Measurements from ENCODE around the gene LIME1. TPM values are rescaled to one million over a fixed set of nuclear protein-coding genes. Genes with fewer than 3 reads are reported as not detected.
A peak's percentile ranks its signal among the peaks of the same experiment; 100 is the strongest.
"Not testable (repeated sequence)": the region's sequence is repeated elsewhere in the genome, so short reads cannot be mapped to it uniquely, and the experiment has no call there.

LIME1 gene
- total RNA-seq, 1 experiment from 2014 or later: 4.5 TPM

DNA sequence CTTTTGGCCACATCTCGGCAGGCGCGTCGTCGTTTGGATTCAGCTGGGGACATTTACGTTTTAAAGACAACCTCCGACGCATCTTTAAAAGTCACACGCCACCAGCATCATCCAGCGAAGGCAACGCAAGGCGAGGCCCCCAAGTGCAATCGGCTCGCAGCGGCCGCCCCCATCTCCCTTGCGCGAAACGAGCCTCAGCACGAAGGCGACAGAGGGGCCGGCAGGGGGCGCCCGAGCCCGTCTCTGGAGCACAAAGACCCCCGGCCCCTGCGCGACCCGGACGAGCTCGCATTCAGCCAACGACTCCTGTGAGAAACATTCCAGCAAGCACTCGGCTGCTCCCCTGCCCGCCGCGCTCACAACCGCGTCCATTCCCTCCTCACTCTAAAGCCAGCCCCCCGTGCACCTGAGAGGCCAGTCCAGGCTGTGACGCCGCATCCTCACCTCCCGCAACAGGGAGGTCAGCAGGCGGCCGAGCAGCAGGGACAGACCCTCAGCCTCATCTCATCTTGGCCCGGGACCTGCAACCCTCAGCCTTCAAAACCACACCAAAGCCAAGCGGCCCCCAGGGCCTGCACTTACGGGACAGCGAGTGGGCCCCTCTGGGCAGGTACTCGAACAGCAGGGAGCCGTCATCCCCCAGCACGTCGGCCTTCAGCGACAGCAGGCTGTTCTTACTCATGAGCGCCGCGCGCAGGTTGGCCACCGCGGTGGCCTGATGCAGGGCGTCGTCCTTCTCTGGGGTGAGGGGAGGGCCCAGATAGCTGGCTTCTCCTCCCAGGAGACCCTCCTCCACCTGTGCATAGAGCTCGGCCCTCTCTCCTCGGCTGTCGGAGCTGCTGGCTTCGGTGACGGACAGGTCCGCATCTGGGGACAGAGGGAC lies 38.9 kb downstream of the LIME1 start:
- peaks cover 16% of the 10 kb centered on the region for H3K36me3 Mint-ChIP-seq
- peak; percentile 84 for ATAC-seq
- CTCF ChIA-PET: interaction anchor here (0.6 to 2.8 kb wide), 76 partner anchors 10 to 545 kb away, joined by 3 to 68 read pairs (median 5); partner anchors contain the start of genes ARFRP1, DNAJC5, LIME1 and PRPF6
- peaks cover 4% of the 10 kb centered on the region; the same call in 1 of the 2 replicates for H3K27me3 Mint-ChIP-seq (ENCODE audit: low read depth)
- DNase-seq (ENCODE audit: low spot score): peak; percentile 91
- peak overlapping the region; percentile 80 for H3K4me3 Mint-ChIP-seq
- peaks cover 14% of the 10 kb centered on the region for H3K4me1 Mint-ChIP-seq
- POLR2A ChIA-PET: interaction anchor here (0.6 to 1.1 kb wide), 4 partner anchors 20 to 92 kb away, joined by 3 to 5 read pairs (median 4); no protein-coding TSS in a partner anchor
- H3K9me3 Mint-ChIP-seq: peaks cover 17% of the 10 kb centered on the region
- H3K27ac Mint-ChIP-seq: peak overlapping the region; percentile 93
- TF ChIP-seq ELF4 (CRISPR knock-in tag; IDR thresholded peaks at IDR 0.05; ENCODE audit: low read depth) (no peak), ETV6 (CRISPR knock-in tag; IDR thresholded peaks at IDR 0.05) (peak; percentile 41; the same call in 1 of the 2 replicates), RORB (CRISPR knock-in tag; IDR thresholded peaks at IDR 0.05) (no peak), ERG (CRISPR knock-in tag; IDR thresholded peaks at IDR 0.05) (no peak), ZNF121 (CRISPR knock-in tag; IDR thresholded peaks at IDR 0.05) (0 out of 2 replicates have a peak, but pooled peaks have one; percentile 45), NR3C1 (CRISPR knock-in tag; conservative IDR thresholded peaks at IDR 0.05; ENCODE audit: low read depth) (no peak), ZNF317 (CRISPR knock-in tag; IDR thresholded peaks at IDR 0.05; ENCODE audit: borderline replicate concordance, low read depth) (0 out of 2 replicates have a peak, but pooled peaks have one; percentile 14), NR2C2 (CRISPR knock-in tag; IDR thresholded peaks at IDR 0.05) (no peak), ZNF396 (CRISPR knock-in tag; IDR thresholded peaks at IDR 0.05; ENCODE audit: borderline replicate concordance) (no peak)
- TF ChIP-seq, protein P1, sequence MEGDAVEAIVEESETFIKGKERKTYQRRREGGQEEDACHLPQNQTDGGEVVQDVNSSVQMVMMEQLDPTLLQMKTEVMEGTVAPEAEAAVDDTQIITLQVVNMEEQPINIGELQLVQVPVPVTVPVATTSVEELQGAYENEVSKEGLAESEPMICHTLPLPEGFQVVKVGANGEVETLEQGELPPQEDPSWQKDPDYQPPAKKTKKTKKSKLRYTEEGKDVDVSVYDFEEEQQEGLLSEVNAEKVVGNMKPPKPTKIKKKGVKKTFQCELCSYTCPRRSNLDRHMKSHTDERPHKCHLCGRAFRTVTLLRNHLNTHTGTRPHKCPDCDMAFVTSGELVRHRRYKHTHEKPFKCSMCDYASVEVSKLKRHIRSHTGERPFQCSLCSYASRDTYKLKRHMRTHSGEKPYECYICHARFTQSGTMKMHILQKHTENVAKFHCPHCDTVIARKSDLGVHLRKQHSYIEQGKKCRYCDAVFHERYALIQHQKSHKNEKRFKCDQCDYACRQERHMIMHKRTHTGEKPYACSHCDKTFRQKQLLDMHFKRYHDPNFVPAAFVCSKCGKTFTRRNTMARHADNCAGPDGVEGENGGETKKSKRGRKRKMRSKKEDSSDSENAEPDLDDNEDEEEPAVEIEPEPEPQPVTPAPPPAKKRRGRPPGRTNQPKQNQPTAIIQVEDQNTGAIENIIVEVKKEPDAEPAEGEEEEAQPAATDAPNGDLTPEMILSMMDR (IDR thresholded peaks at IDR 0.05): peak; percentile 95
- TF ChIP-seq, protein P2, sequence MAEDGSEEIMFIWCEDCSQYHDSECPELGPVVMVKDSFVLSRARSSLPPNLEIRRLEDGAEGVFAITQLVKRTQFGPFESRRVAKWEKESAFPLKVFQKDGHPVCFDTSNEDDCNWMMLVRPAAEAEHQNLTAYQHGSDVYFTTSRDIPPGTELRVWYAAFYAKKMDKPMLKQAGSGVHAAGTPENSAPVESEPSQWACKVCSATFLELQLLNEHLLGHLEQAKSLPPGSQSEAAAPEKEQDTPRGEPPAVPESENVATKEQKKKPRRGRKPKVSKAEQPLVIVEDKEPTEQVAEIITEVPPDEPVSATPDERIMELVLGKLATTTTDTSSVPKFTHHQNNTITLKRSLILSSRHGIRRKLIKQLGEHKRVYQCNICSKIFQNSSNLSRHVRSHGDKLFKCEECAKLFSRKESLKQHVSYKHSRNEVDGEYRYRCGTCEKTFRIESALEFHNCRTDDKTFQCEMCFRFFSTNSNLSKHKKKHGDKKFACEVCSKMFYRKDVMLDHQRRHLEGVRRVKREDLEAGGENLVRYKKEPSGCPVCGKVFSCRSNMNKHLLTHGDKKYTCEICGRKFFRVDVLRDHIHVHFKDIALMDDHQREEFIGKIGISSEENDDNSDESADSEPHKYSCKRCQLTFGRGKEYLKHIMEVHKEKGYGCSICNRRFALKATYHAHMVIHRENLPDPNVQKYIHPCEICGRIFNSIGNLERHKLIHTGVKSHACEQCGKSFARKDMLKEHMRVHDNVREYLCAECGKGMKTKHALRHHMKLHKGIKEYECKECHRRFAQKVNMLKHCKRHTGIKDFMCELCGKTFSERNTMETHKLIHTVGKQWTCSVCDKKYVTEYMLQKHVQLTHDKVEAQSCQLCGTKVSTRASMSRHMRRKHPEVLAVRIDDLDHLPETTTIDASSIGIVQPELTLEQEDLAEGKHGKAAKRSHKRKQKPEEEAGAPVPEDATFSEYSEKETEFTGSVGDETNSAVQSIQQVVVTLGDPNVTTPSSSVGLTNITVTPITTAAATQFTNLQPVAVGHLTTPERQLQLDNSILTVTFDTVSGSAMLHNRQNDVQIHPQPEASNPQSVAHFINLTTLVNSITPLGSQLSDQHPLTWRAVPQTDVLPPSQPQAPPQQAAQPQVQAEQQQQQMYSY (CRISPR knock-in tag; IDR thresholded peaks at IDR 0.05): no peak
- TF ChIP-seq, protein P3, sequence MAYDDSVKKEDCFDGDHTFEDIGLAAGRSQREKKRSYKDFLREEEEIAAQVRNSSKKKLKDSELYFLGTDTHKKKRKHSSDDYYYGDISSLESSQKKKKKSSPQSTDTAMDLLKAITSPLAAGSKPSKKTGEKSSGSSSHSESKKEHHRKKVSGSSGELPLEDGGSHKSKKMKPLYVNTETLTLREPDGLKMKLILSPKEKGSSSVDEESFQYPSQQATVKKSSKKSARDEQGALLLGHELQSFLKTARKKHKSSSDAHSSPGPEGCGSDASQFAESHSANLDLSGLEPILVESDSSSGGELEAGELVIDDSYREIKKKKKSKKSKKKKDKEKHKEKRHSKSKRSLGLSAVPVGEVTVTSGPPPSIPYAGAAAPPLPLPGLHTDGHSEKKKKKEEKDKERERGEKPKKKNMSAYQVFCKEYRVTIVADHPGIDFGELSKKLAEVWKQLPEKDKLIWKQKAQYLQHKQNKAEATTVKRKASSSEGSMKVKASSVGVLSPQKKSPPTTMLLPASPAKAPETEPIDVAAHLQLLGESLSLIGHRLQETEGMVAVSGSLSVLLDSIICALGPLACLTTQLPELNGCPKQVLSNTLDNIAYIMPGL (CRISPR knock-in tag; IDR thresholded peaks at IDR 0.05): peak; percentile 85
- TF ChIP-seq, protein P4, sequence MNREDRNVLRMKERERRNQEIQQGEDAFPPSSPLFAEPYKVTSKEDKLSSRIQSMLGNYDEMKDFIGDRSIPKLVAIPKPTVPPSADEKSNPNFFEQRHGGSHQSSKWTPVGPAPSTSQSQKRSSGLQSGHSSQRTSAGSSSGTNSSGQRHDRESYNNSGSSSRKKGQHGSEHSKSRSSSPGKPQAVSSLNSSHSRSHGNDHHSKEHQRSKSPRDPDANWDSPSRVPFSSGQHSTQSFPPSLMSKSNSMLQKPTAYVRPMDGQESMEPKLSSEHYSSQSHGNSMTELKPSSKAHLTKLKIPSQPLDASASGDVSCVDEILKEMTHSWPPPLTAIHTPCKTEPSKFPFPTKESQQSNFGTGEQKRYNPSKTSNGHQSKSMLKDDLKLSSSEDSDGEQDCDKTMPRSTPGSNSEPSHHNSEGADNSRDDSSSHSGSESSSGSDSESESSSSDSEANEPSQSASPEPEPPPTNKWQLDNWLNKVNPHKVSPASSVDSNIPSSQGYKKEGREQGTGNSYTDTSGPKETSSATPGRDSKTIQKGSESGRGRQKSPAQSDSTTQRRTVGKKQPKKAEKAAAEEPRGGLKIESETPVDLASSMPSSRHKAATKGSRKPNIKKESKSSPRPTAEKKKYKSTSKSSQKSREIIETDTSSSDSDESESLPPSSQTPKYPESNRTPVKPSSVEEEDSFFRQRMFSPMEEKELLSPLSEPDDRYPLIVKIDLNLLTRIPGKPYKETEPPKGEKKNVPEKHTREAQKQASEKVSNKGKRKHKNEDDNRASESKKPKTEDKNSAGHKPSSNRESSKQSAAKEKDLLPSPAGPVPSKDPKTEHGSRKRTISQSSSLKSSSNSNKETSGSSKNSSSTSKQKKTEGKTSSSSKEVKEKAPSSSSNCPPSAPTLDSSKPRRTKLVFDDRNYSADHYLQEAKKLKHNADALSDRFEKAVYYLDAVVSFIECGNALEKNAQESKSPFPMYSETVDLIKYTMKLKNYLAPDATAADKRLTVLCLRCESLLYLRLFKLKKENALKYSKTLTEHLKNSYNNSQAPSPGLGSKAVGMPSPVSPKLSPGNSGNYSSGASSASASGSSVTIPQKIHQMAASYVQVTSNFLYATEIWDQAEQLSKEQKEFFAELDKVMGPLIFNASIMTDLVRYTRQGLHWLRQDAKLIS (CRISPR knock-in tag; IDR thresholded peaks at IDR 0.05; ENCODE audit: borderline replicate concordance): no peak

GRCh38 chr20:63776875-63777274 lies 40.4 kb downstream of the LIME1 start:
- H3K27ac Mint-ChIP-seq; DNase-seq (ENCODE audit: low spot score); ATAC-seq; CTCF ChIA-PET; H3K4me3 Mint-ChIP-seq; H3K27me3 Mint-ChIP-seq (ENCODE audit: low read depth): not testable (repeated sequence)
- POLR2A ChIA-PET: interaction anchor here (0.6 kb wide), 1 partner anchor 32 kb away, joined by 5 read pairs; no protein-coding TSS in a partner anchor
- H3K36me3 Mint-ChIP-seq: peaks cover 16% of the 10 kb centered on the region
- peaks cover 14% of the 10 kb centered on the region for H3K4me1 Mint-ChIP-seq
- peaks cover 20% of the 10 kb centered on the region for H3K9me3 Mint-ChIP-seq

Data from WTC11 (cell line).